Stimulated activated CD8-positive, alpha-beta memory T cell treated with anti-CD3 and anti-CD28 coated beads, Interleukin-15, amount 100 ng/mL, for 4 hours (primary cell): Measurements from ENCODE around the gene BSN.
"Not testable (repeated sequence)": the region's sequence is repeated elsewhere in the genome, so short reads cannot be mapped to it uniquely, and the experiment has no call there.

ENCODE experiments used
- DNase-seq, 2 donors: peaks; one replicate each; pipeline ENCODE4 v3.0.0-alpha.2; 2020; ENCODE audit warnings: low read depth in 2 of 2

Gene BSN

GRCh38 chr3:49535971-49536874, 18.1 kb upstream of the BSN start:
- no peak for DNase-seq

- DNase-seq: no peak
Observed at GRCh38 chr3:49536875-49537533, 17.3 kb upstream of the BSN start.

- peak; percentile 74 to 76 for DNase-seq
Observed at GRCh38 chr3:49539659-49540560, 14.4 kb upstream of the BSN start.

- no peak for DNase-seq
Observed at GRCh38 chr3:49552087-49552486, 2.2 kb upstream of the BSN start.

- DNase-seq: no peak
Observed at GRCh38 chr3:49553324-49553691, 969 bp upstream of the BSN start.

GRCh38 chr3:49554633-49555265, 472 bp downstream of the BSN start:
- DNase-seq: peak in 1 of 2 donors; percentile 8

GRCh38 chr3:49556500-49557275, 2.4 kb downstream of the BSN start:
- no peak for DNase-seq

GRCh38 chr3:49563040-49563578, 8.8 kb downstream of the BSN start:
- no peak for DNase-seq

GRCh38 chr3:49563766-49564165, 9.5 kb downstream of the BSN start:
- no peak for DNase-seq

- no peak for DNase-seq
Observed at GRCh38 chr3:49566312-49566711, 12.0 kb downstream of the BSN start.

GRCh38 chr3:49567406-49567805, 13.1 kb downstream of the BSN start:
- no peak for DNase-seq

- DNase-seq: no peak
Observed at GRCh38 chr3:49568965-49569364, 14.7 kb downstream of the BSN start.

GRCh38 chr3:49570028-49570654, 15.9 kb downstream of the BSN start:
- DNase-seq: no peak

- DNase-seq: no peak
Observed at GRCh38 chr3:49582177-49582576, 27.9 kb downstream of the BSN start.

GRCh38 chr3:49585261-49585755, 31.0 kb downstream of the BSN start:
- DNase-seq: not testable (repeated sequence)

- no peak for DNase-seq
Observed at GRCh38 chr3:49591615-49592014, 37.3 kb downstream of the BSN start.

- no peak for DNase-seq
Observed at GRCh38 chr3:49593041-49593440, 38.8 kb downstream of the BSN start.

- no peak for DNase-seq
Observed at GRCh38 chr3:49600781-49601180, 46.5 kb downstream of the BSN start.

GRCh38 chr3:49601358-49602048, 47.2 kb downstream of the BSN start:
- DNase-seq: no peak
